ENCODE data around the gene DHRS3. TPM values are rescaled to one million over a fixed set of nuclear protein-coding genes. Genes with fewer than 3 reads are reported as not detected.
A peak's percentile ranks its signal among the peaks of the same experiment; 100 is the strongest.

Gene DHRS3
- total and polyA plus RNA-seq, 2 of the 13 experiments (the other 11 are each of a cell fraction or from before 2014, with no cell fraction given): 48.5 to 90.5 TPM

DNA sequence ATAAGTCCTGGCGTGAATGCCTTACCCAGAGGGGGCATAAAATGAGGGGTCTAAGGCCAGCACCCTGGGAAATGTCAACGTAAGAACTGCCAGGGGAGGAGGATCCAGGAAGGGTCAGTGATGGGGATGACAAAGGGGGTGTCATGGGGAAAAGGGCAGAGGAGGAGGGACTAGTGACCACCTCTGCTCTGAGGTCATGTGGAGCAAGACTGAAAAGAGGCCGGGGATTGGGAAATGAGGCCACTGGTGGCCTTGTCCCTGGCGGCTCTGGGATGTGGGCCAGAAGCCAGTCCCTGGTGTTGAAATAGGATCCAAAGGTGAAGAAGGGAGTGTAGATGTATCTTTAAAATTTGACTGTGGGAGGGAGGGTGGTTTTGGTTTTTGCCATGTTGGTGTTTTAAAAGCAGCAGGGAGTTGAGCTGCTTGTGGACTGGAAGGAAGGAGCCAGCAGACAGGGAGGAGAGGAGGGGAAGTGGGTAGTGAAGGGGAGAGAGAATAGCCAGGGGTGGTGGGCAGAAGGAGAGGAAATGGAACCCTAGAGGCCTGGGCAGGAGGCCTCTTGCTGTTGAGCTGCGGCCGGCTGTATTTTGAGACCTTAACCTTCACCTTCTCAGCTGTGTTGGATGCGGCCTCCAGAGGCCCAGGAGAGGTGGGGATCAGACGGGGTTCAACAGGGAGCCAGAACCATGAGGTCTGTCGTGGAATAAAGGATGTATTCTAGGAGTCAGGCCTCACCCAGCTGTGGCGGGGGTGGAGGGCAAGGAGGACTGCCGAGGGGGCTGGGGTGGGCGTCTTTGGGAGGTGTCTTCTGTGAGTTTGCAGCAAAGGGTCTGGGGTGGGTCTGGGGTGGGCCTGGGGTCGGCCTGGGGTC, 92.5 kb downstream of the DHRS3 start (continued):
- TF ChIP-seq, protein P1, sequence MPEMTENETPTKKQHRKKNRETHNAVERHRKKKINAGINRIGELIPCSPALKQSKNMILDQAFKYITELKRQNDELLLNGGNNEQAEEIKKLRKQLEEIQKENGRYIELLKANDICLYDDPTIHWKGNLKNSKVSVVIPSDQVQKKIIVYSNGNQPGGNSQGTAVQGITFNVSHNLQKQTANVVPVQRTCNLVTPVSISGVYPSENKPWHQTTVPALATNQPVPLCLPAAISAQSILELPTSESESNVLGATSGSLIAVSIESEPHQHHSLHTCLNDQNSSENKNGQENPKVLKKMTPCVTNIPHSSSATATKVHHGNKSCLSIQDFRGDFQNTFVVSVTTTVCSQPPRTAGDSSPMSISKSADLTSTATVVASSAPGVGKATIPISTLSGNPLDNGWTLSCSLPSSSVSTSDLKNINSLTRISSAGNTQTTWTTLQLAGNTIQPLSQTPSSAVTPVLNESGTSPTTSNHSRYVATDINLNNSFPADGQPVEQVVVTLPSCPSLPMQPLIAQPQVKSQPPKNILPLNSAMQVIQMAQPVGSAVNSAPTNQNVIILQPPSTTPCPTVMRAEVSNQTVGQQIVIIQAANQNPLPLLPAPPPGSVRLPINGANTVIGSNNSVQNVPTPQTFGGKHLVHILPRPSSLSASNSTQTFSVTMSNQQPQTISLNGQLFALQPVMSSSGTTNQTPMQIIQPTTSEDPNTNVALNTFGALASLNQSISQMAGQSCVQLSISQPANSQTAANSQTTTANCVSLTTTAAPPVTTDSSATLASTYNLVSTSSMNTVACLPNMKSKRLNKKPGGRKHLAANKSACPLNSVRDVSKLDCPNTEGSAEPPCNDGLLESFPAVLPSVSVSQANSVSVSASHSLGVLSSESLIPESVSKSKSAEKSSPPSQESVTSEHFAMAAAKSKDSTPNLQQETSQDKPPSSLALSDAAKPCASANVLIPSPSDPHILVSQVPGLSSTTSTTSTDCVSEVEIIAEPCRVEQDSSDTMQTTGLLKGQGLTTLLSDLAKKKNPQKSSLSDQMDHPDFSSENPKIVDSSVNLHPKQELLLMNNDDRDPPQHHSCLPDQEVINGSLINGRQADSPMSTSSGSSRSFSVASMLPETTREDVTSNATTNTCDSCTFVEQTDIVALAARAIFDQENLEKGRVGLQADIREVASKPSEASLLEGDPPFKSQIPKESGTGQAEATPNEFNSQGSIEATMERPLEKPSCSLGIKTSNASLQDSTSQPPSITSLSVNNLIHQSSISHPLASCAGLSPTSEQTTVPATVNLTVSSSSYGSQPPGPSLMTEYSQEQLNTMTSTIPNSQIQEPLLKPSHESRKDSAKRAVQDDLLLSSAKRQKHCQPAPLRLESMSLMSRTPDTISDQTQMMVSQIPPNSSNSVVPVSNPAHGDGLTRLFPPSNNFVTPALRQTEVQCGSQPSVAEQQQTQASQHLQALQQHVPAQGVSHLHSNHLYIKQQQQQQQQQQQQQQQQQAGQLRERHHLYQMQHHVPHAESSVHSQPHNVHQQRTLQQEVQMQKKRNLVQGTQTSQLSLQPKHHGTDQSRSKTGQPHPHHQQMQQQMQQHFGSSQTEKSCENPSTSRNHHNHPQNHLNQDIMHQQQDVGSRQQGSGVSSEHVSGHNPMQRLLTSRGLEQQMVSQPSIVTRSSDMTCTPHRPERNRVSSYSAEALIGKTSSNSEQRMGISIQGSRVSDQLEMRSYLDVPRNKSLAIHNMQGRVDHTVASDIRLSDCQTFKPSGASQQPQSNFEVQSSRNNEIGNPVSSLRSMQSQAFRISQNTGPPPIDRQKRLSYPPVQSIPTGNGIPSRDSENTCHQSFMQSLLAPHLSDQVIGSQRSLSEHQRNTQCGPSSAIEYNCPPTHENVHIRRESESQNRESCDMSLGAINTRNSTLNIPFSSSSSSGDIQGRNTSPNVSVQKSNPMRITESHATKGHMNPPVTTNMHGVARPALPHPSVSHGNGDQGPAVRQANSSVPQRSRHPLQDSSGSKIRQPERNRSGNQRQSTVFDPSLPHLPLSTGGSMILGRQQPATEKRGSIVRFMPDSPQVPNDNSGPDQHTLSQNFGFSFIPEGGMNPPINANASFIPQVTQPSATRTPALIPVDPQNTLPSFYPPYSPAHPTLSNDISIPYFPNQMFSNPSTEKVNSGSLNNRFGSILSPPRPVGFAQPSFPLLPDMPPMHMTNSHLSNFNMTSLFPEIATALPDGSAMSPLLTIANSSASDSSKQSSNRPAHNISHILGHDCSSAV (CRISPR knock-in tag; IDR thresholded peaks at IDR 0.05; ENCODE audit: borderline replicate concordance): no peak
- TF ChIP-seq, protein P2, sequence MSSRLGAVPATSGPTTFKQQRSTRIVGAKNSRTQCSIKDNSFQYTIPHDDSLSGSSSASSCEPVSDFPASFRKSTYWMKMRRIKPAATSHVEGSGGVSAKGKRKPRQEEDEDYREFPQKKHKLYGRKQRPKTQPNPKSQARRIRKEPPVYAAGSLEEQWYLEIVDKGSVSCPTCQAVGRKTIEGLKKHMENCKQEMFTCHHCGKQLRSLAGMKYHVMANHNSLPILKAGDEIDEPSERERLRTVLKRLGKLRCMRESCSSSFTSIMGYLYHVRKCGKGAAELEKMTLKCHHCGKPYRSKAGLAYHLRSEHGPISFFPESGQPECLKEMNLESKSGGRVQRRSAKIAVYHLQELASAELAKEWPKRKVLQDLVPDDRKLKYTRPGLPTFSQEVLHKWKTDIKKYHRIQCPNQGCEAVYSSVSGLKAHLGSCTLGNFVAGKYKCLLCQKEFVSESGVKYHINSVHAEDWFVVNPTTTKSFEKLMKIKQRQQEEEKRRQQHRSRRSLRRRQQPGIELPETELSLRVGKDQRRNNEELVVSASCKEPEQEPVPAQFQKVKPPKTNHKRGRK (CRISPR knock-in tag; IDR thresholded peaks at IDR 0.05): no peak
- TF ChIP-seq NFE2L2 (IDR thresholded peaks at IDR 0.05; ENCODE audit: low read length) (no peak), RFX5 (IDR thresholded peaks at IDR 0.05; ENCODE audit: low read depth, low read length) (no peak), ZSCAN31 (CRISPR knock-in tag; IDR thresholded peaks at IDR 0.05; ENCODE audit: low read depth) (peak; percentile 75; the same call in 1 of the 2 replicates), ZSCAN29 (CRISPR knock-in tag; conservative IDR thresholded peaks at IDR 0.05) (no peak), ZNF496 (CRISPR knock-in tag; IDR thresholded peaks at IDR 0.05; ENCODE audit: insufficient replicate concordance) (no peak), GABPB1 (CRISPR knock-in tag; IDR thresholded peaks at IDR 0.05) (no peak; the same call in 1 of the 2 replicates), KAT7 (CRISPR knock-in tag; IDR thresholded peaks at IDR 0.05; ENCODE audit: borderline replicate concordance) (no peak), ZNF234 (CRISPR knock-in tag; conservative IDR thresholded peaks at IDR 0.05) (0 out of 2 replicates have a peak, but pooled peaks have one; percentile 50)
- TF ChIP-seq, protein P3, sequence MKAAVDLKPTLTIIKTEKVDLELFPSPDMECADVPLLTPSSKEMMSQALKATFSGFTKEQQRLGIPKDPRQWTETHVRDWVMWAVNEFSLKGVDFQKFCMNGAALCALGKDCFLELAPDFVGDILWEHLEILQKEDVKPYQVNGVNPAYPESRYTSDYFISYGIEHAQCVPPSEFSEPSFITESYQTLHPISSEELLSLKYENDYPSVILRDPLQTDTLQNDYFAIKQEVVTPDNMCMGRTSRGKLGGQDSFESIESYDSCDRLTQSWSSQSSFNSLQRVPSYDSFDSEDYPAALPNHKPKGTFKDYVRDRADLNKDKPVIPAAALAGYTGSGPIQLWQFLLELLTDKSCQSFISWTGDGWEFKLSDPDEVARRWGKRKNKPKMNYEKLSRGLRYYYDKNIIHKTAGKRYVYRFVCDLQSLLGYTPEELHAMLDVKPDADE (CRISPR knock-in tag; IDR thresholded peaks at IDR 0.05): no peak
- TF ChIP-seq, protein P4, sequence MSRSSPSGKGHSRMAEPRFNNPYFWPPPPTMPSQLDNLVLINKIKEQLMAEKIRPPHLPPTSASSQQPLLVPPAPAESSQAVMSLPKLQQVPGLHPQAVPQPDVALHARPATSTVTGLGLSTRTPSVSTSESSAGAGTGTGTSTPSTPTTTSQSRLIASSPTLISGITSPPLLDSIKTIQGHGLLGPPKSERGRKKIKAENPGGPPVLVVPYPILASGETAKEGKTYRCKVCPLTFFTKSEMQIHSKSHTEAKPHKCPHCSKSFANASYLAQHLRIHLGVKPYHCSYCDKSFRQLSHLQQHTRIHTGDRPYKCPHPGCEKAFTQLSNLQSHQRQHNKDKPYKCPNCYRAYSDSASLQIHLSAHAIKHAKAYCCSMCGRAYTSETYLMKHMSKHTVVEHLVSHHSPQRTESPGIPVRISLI (CRISPR knock-in tag; IDR thresholded peaks at IDR 0.05; ENCODE audit: borderline replicate concordance): no peak; the same call in 1 of the 2 replicates
- TF ChIP-seq, protein P5, sequence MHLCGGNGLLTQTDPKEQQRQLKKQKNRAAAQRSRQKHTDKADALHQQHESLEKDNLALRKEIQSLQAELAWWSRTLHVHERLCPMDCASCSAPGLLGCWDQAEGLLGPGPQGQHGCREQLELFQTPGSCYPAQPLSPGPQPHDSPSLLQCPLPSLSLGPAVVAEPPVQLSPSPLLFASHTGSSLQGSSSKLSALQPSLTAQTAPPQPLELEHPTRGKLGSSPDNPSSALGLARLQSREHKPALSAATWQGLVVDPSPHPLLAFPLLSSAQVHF (CRISPR knock-in tag; IDR thresholded peaks at IDR 0.05): no peak
- TF ChIP-seq, protein P6, sequence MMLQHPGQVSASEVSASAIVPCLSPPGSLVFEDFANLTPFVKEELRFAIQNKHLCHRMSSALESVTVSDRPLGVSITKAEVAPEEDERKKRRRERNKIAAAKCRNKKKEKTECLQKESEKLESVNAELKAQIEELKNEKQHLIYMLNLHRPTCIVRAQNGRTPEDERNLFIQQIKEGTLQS (CRISPR knock-in tag; IDR thresholded peaks at IDR 0.05): no peak; the same call in 1 of the 2 replicates
